SK-N-SH treated with all-trans-retinoic acid at 6 μM for 48 hours (cell line): Measurements from ENCODE around the gene MTPN.

Experiments used
- ATAC-seq: fragments of 200-7000 bp; cut with Tn5 transposase; 3 replicates; pipeline ENCODE4 v1.9.1; 2020; ENCODE audit warnings: mild to moderate bottlenecking, moderate library complexity
- ARNTL ChIP-seq: fragments of 450-650 bp; formaldehyde crosslinking; IDR thresholded peaks from 2 replicates; pipeline ENCODE4 v1.5.0; 2020; ENCODE audit warnings: low read depth, mild to moderate bottlenecking, moderate library complexity, borderline replicate concordance
- BACH2 ChIP-seq: fragments of 250-450 bp; sonication (Bioruptor Pico); IDR thresholded peaks from 2 replicates; pipeline ENCODE4 v1.9.0; 2021; ENCODE audit warnings: mild to moderate bottlenecking, borderline replicate concordance
- CREB5 ChIP-seq: fragments of 250-450 bp; sonication (Bioruptor Pico); IDR thresholded peaks from 2 replicates; pipeline ENCODE4 v1.5.1; 2020; ENCODE audit warnings: low read depth, mild to moderate bottlenecking, moderate library complexity
- CSDC2 ChIP-seq: fragments of 250-450 bp; sonication (Bioruptor Pico); IDR thresholded peaks from 2 replicates; pipeline ENCODE4 v1.5.0; 2020; ENCODE audit warnings: mild to moderate bottlenecking, moderate library complexity
- CSRNP3 ChIP-seq: fragments of 250-450 bp; sonication (Bioruptor Pico); IDR thresholded peaks from 2 replicates; pipeline ENCODE4 v1.5.1; 2021; ENCODE audit warnings: mild to moderate bottlenecking, moderate library complexity
- ESRRG ChIP-seq: fragments of 250-450 bp; sonication (Bioruptor Pico); IDR thresholded peaks from 2 replicates; pipeline ENCODE4 v1.6.1; 2021; ENCODE audit warnings: mild to moderate bottlenecking
- GLIS3 ChIP-seq: fragments of 250-450 bp; sonication (Bioruptor Pico); IDR thresholded peaks from 2 replicates; pipeline ENCODE4 v1.5.0; 2020; ENCODE audit warnings: mild to moderate bottlenecking, moderate library complexity
- ISL1 ChIP-seq: fragments of 250-450 bp; sonication (Bioruptor Pico); IDR thresholded peaks from 2 replicates; pipeline ENCODE4 v2.1.2; 2022; ENCODE audit warnings: mild to moderate bottlenecking, moderate library complexity
- OSR1 ChIP-seq: fragments of 250-450 bp; sonication (Bioruptor Pico); IDR thresholded peaks from 2 replicates; pipeline ENCODE4 v1.8.0; 2022; ENCODE audit warnings: moderate library complexity, mild to moderate bottlenecking, inconsistent platforms
- PATZ1 ChIP-seq: fragments of 250-450 bp; sonication (Bioruptor Pico); IDR thresholded peaks from 2 replicates; pipeline ENCODE4 v1.8.0; 2020; ENCODE audit warnings: mild to moderate bottlenecking, moderate library complexity, borderline replicate concordance
- POU6F1 ChIP-seq: fragments of 250-450 bp; sonication (Bioruptor Pico); IDR thresholded peaks from 2 replicates; pipeline ENCODE4 v1.8.0; 2021; ENCODE audit warnings: low read depth, mild to moderate bottlenecking, moderate library complexity, borderline replicate concordance
- PPARA ChIP-seq: fragments of 250-450 bp; sonication (Bioruptor Pico); IDR thresholded peaks from 2 replicates; pipeline ENCODE4 v1.5.0; 2020; ENCODE audit warnings: mild to moderate bottlenecking, borderline replicate concordance
- RARB ChIP-seq: fragments of 250-450 bp; sonication (Bioruptor Pico); IDR thresholded peaks from 2 replicates; pipeline ENCODE4 v1.8.0; 2021; ENCODE audit warnings: mild to moderate bottlenecking, moderate library complexity
- TCF4 ChIP-seq: fragments of 250-450 bp; sonication (Bioruptor Pico); IDR thresholded peaks from 2 replicates; pipeline ENCODE4 v1.8.0; 2021; ENCODE audit warnings: mild to moderate bottlenecking, moderate library complexity, borderline replicate concordance
- TOX ChIP-seq: fragments of 250-450 bp; sonication (Bioruptor Pico); IDR thresholded peaks from 2 replicates; pipeline ENCODE4 v1.8.0; 2021; ENCODE audit warnings: mild to moderate bottlenecking, moderate library complexity, borderline replicate concordance
- TSHZ2 ChIP-seq: fragments of 250-450 bp; sonication (Bioruptor Pico); IDR thresholded peaks from 2 replicates; pipeline ENCODE4 v1.5.0; 2020; ENCODE audit warnings: mild to moderate bottlenecking, moderate library complexity
- ZFP3 ChIP-seq: fragments of 250-450 bp; sonication (Bioruptor Pico); IDR thresholded peaks from 2 replicates; pipeline ENCODE4 v1.5.0; 2020; ENCODE audit warnings: mild to moderate bottlenecking, moderate library complexity
- ZNF70 ChIP-seq: fragments of 450-650 bp; formaldehyde crosslinking; IDR thresholded peaks from 2 replicates; pipeline ENCODE4 v1.5.0; 2020; ENCODE audit warnings: mild to moderate bottlenecking, moderate library complexity
- ZNF8 ChIP-seq: fragments of 450-650 bp; formaldehyde crosslinking; IDR thresholded peaks from 2 replicates; pipeline ENCODE4 v1.5.0; 2020; ENCODE audit warnings: mild to moderate bottlenecking, moderate library complexity

Gene MTPN

GRCh38 chr7:135976312-135977006 lies 700 bp downstream of the MTPN start:
- TF ChIP-seq RARB (no peak), BACH2 (CRISPR knock-in tag) (no peak), PPARA (CRISPR knock-in tag) (no peak), TCF4 (no peak), CSDC2 (no peak), CREB5 (CRISPR knock-in tag) (no peak), TSHZ2 (CRISPR knock-in tag) (no peak), ARNTL (CRISPR knock-in tag) (no peak), OSR1 (CRISPR knock-in tag) (no peak), ZNF70 (CRISPR knock-in tag) (no peak), CSRNP3 (no peak), GLIS3 (no peak), ZNF8 (CRISPR knock-in tag) (no peak), ISL1 (no peak), TOX (CRISPR knock-in tag) (no peak), ESRRG (no peak), POU6F1 (CRISPR knock-in tag) (no peak), PATZ1 (no peak)
- TF ChIP-seq, all 23 proteins: peak for 0
- peak; percentile 3 for ATAC-seq

- TF ChIP-seq ZNF70 (CRISPR knock-in tag) (no peak), PPARA (CRISPR knock-in tag) (no peak), TSHZ2 (CRISPR knock-in tag) (no peak), OSR1 (CRISPR knock-in tag) (no peak), CSRNP3 (no peak), ZFP3 (no peak)
- no peak for ATAC-seq
Measured at GRCh38 chr7:135975166-135975565, 2.0 kb downstream of the MTPN start.
